Spleen (tissue), 7 donors: ENCODE results near the gene ABLIM3.

Source experiments
- POLR2A ChIP-seq, 3 donors: fragments of 450-650 bp; IDR thresholded peaks; one replicate each; pipeline ENCODE4 v1.5.1; 2017; ENCODE audit warnings: antibody characterized with exemption in 3 of 3, mild to moderate bottlenecking in 1 of 3
- POLR2AphosphoS5 ChIP-seq, 3 donors: sonication (generic); formaldehyde crosslinking; IDR thresholded peaks; one replicate each; pipeline ENCODE4 v1.5.1; 2017; ENCODE audit warnings: antibody characterized with exemption in 3 of 3
- TF ChIP-seq, protein P1 (sequence below), 11 experiments: fragments of 200-600 bp in 7 of 11; fragments of 450-650 bp in 4 of 11; sonication (generic) in 4 of 11; IDR thresholded peaks in 8 of 11; conservative IDR thresholded peaks in 3 of 11; 1 replicate in 7 of 11; 2 replicates in 4 of 11; pipeline versions ENCODE4 v1.4.0 to v1.8.0; 2016 to 2021; ENCODE audit warnings: antibody characterized with exemption in 11 of 11, inconsistent platforms in 4 of 11, mild to moderate bottlenecking in 1 of 11
- donor health status: DM: no; HTN: no; CAD: no; lungs with moderate emphysema.
- donor health status: DM: no; HTN: no; CAD: no.
- donor health status: DM: no; HTN: no; CAD: no.

DNA sequence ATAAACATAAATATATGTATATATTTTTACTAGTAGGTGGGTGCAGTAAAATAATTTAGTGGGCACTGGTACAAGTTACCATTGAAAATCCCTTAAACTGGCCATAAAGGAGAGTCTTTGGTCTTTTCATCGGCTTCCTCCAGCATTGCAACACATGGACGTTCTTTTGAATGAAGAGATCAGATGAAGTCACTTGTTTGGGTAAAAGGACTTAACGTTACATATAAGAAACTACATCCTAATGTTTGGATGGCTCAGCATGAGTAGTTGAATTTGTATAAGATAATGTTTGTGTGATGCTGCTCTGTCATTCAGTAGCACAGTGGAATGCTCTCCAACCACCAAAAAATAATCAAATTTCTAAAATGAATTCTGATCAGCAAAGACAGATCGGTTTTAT, 161.9 kb downstream of the ABLIM3 start:
- TF ChIP-seq, protein P1, sequence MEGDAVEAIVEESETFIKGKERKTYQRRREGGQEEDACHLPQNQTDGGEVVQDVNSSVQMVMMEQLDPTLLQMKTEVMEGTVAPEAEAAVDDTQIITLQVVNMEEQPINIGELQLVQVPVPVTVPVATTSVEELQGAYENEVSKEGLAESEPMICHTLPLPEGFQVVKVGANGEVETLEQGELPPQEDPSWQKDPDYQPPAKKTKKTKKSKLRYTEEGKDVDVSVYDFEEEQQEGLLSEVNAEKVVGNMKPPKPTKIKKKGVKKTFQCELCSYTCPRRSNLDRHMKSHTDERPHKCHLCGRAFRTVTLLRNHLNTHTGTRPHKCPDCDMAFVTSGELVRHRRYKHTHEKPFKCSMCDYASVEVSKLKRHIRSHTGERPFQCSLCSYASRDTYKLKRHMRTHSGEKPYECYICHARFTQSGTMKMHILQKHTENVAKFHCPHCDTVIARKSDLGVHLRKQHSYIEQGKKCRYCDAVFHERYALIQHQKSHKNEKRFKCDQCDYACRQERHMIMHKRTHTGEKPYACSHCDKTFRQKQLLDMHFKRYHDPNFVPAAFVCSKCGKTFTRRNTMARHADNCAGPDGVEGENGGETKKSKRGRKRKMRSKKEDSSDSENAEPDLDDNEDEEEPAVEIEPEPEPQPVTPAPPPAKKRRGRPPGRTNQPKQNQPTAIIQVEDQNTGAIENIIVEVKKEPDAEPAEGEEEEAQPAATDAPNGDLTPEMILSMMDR (IDR thresholded peaks at IDR 0.05 in 8 of 11, conservative IDR thresholded peaks at IDR 0.05 in 3 of 11), result no peak
- TF ChIP-seq POLR2A (IDR thresholded peaks at IDR 0.05) (no peak), POLR2AphosphoS5 (IDR thresholded peaks at IDR 0.05) (no peak)
